Measurements from ENCODE around the gene KLF1.
"Not testable (repeated sequence)": the region's sequence is repeated elsewhere in the genome, so short reads cannot be mapped to it uniquely, and the experiment has no call there.

KLF1 gene

GRCh38 chr19:12858041-12858928 is 28.7 kb downstream of the KLF1 start:
- no peaks in the 10 kb centered on the region for H3K4me1 ChIP-seq
- H3K36me3 ChIP-seq: peaks cover 19% of the 10 kb centered on the region
- H3K9me3 ChIP-seq: no peaks in the 10 kb centered on the region
- no peak overlapping the region for H3K4me3 ChIP-seq (ENCODE audit: low read depth, low read length)
- no peak for TF ChIP-seq CTCF (IDR thresholded peaks at IDR 0.05; ENCODE audit: low read depth, low read length)
- DNase-seq: no peak
- H3K27me3 ChIP-seq: no peaks in the 10 kb centered on the region

GRCh38 chr19:12856653-12857052 is 30.3 kb downstream of the KLF1 start:
- no peaks in the 10 kb centered on the region for H3K9me3 ChIP-seq
- DNase-seq: no peak
- no peak overlapping the region for H3K4me3 ChIP-seq (ENCODE audit: low read depth, low read length)
- no peaks in the 10 kb centered on the region for H3K4me1 ChIP-seq
- no peaks in the 10 kb centered on the region for H3K27me3 ChIP-seq
- H3K36me3 ChIP-seq: peaks cover 29% of the 10 kb centered on the region
- no peak for TF ChIP-seq CTCF (IDR thresholded peaks at IDR 0.05; ENCODE audit: low read depth, low read length)

GRCh38 chr19:12847159-12848139 is 39.6 kb downstream of the KLF1 start:
- peak; percentile 91 for TF ChIP-seq CTCF (IDR thresholded peaks at IDR 0.05; ENCODE audit: low read depth, low read length)
- Histone ChIP-seq H3K36me3 (peaks cover 34% of the 10 kb centered on the region), H3K4me1 (peaks cover 5% of the 10 kb centered on the region; the same call in 1 of the 2 replicates), H3K27me3 (no peaks in the 10 kb centered on the region), H3K9me3 (no peaks in the 10 kb centered on the region), H3K4me3 (ENCODE audit: low read depth, low read length) (peak overlapping the region; percentile 43)
- DNase-seq: peak; percentile 92

- not testable (repeated sequence) for H3K9me3 ChIP-seq; DNase-seq; H3K4me1 ChIP-seq; H3K27me3 ChIP-seq; H3K4me3 ChIP-seq (ENCODE audit: low read depth, low read length)
- H3K36me3 ChIP-seq: peaks cover 27% of the 10 kb centered on the region
These were observed 40.4 kb downstream of the KLF1 start for GRCh38 chr19:12846613-12847012.

- Histone ChIP-seq H3K27me3 (no peaks in the 10 kb centered on the region), H3K4me3 (ENCODE audit: low read depth, low read length) (no peak overlapping the region), H3K9me3 (no peaks in the 10 kb centered on the region), H3K36me3 (peaks cover 22% of the 10 kb centered on the region), H3K4me1 (peaks cover 21% of the 10 kb centered on the region)
- DNase-seq: no peak
- TF ChIP-seq CTCF (IDR thresholded peaks at IDR 0.05; ENCODE audit: low read depth, low read length): no peak
These were observed 42.8 kb downstream of the KLF1 start for GRCh38 chr19:12843999-12844732.

GRCh38 chr19:12843328-12843727 is 43.7 kb downstream of the KLF1 start:
- peaks cover 16% of the 10 kb centered on the region for H3K36me3 ChIP-seq
- H3K9me3 ChIP-seq: no peaks in the 10 kb centered on the region
- H3K4me1 ChIP-seq: peaks cover 21% of the 10 kb centered on the region
- TF ChIP-seq CTCF (IDR thresholded peaks at IDR 0.05; ENCODE audit: low read depth, low read length): no peak
- no peaks in the 10 kb centered on the region for H3K27me3 ChIP-seq
- DNase-seq: no peak
- no peak overlapping the region for H3K4me3 ChIP-seq (ENCODE audit: low read depth, low read length)
